Upper lobe of left lung (tissue), 4 donors: ENCODE data around the gene GET4.

Experiments
- POLR2AphosphoS5 ChIP-seq, 2 donors: sonication (generic); formaldehyde crosslinking; IDR thresholded peaks; one replicate each; pipeline ENCODE4 v1.5.1; 2017; ENCODE audit warnings: antibody characterized with exemption in 2 of 2
- TF ChIP-seq, protein P1 (sequence below), 6 experiments: fragments of 450-650 bp in 4 of 6; fragments of 200-600 bp in 2 of 6; sonication (generic) in 2 of 6; IDR thresholded peaks; one replicate each; pipeline ENCODE4 v1.5.1; 2016 to 2019; ENCODE audit warnings: antibody characterized with exemption in 6 of 6

DNA sequence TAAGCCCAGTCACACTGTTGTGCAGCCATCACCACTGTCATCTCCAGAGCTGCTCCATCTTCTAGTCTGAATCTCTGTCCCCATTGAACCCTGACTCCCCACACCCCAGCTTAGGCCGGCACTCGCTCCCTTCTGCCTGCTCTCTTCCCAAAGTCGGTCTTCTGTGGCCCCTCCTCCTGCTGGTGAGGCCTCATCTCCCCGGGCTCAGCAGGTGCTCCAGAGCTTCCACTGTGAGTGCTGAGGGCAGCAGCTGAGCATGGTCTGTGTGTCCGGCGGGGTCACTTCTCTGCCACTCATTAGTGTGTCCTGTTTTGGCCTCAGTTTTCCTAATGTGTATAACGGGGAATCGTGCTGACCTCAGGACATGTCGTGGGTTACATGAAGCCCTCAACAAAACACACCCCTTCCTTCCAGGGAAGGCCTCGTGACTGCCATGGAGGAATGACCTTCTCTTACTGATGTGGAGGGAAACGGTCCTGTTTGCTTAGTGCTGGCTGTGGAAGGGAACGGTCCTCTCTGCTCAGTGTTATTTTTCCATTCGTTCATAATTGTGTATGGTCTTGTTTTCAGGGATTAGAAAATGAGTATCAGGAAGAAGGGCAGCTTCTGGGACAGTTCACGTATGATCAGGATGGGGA lies 4.3 kb upstream of the GET4 start:
- no peak for TF ChIP-seq POLR2AphosphoS5 (IDR thresholded peaks at IDR 0.05)
- TF ChIP-seq, protein P1, sequence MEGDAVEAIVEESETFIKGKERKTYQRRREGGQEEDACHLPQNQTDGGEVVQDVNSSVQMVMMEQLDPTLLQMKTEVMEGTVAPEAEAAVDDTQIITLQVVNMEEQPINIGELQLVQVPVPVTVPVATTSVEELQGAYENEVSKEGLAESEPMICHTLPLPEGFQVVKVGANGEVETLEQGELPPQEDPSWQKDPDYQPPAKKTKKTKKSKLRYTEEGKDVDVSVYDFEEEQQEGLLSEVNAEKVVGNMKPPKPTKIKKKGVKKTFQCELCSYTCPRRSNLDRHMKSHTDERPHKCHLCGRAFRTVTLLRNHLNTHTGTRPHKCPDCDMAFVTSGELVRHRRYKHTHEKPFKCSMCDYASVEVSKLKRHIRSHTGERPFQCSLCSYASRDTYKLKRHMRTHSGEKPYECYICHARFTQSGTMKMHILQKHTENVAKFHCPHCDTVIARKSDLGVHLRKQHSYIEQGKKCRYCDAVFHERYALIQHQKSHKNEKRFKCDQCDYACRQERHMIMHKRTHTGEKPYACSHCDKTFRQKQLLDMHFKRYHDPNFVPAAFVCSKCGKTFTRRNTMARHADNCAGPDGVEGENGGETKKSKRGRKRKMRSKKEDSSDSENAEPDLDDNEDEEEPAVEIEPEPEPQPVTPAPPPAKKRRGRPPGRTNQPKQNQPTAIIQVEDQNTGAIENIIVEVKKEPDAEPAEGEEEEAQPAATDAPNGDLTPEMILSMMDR (IDR thresholded peaks at IDR 0.05): no peak
